ENCODE results near the gene VSTM4. TPM values are rescaled to one million over a fixed set of nuclear protein-coding genes. Genes with fewer than 3 reads are reported as not detected.

The VSTM4 gene
- total and polyA plus RNA-seq, 2 experiments from 2014 or later: 0.21 to 0.66 TPM

DNA sequence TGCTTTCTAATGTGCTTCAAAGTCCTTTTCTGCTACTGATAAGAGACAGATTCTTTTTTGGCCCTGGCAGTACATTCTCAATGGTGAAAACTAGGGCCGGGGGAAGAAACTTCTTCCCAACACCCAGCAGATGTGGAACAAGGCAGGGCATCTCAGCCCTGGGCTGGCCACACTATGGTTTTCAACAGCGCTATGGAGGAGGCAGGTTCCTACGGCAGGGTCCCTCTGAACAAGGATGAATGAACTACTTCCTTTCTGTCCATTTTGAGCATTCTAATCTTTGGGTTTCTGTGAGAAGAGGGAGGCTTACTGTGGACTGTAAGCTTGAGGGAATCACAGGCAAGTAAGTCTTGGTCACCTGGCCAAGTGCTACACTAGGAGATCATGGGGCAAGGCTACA is 78.7 kb downstream of the VSTM4 start:
- no peak for ATAC-seq
- DNase-seq (ENCODE audit: low spot score): no peak

More for the DNA sequence above, 78.7 kb downstream of the VSTM4 start:
- no peaks in the 10 kb centered on the region for H3K27me3 ChIP-seq (ENCODE audit: insufficient read depth)
- H3K4me2 ChIP-seq: no peak overlapping the region
- H3K4me3 ChIP-seq: no peak overlapping the region
- Mint-ChIP-seq H3K4me1 (no peaks in the 10 kb centered on the region), H3K36me3 (ENCODE audit: low read depth) (no peaks in the 10 kb centered on the region), H3K9me3 (no peaks in the 10 kb centered on the region), H3K27ac (no peak overlapping the region), H3K27me3 (ENCODE audit: insufficient read depth, low read depth, poor library complexity) (peaks cover 3% of the 10 kb centered on the region), H3K4me3 (no peak overlapping the region)
- no peaks in the 10 kb centered on the region for H3F3A ChIP-seq (replicated peaks; ENCODE audit: low read depth)
- no peaks in the 10 kb centered on the region for H3K79me2 ChIP-seq (replicated peaks; ENCODE audit: insufficient read depth)
- no peak overlapping the region for H3K27ac ChIP-seq (ENCODE audit: low read depth)
- no peak for TF ChIP-seq ZNF114 (CRISPR knock-in tag; IDR thresholded peaks at IDR 0.05)
- no peak for TF ChIP-seq JUNB (IDR thresholded peaks at IDR 0.05; ENCODE audit: unreplicated experiment)
- TF ChIP-seq POLR2AphosphoS5 (IDR thresholded peaks at IDR 0.05; ENCODE audit: low read depth): no peak
- no peak for TF ChIP-seq ZNF331 (CRISPR knock-in tag; IDR thresholded peaks at IDR 0.05; ENCODE audit: low read depth)
- no peak for TF ChIP-seq CREB1 (CRISPR knock-in tag; IDR thresholded peaks at IDR 0.05; ENCODE audit: low read depth)
- TF ChIP-seq, protein P1, sequence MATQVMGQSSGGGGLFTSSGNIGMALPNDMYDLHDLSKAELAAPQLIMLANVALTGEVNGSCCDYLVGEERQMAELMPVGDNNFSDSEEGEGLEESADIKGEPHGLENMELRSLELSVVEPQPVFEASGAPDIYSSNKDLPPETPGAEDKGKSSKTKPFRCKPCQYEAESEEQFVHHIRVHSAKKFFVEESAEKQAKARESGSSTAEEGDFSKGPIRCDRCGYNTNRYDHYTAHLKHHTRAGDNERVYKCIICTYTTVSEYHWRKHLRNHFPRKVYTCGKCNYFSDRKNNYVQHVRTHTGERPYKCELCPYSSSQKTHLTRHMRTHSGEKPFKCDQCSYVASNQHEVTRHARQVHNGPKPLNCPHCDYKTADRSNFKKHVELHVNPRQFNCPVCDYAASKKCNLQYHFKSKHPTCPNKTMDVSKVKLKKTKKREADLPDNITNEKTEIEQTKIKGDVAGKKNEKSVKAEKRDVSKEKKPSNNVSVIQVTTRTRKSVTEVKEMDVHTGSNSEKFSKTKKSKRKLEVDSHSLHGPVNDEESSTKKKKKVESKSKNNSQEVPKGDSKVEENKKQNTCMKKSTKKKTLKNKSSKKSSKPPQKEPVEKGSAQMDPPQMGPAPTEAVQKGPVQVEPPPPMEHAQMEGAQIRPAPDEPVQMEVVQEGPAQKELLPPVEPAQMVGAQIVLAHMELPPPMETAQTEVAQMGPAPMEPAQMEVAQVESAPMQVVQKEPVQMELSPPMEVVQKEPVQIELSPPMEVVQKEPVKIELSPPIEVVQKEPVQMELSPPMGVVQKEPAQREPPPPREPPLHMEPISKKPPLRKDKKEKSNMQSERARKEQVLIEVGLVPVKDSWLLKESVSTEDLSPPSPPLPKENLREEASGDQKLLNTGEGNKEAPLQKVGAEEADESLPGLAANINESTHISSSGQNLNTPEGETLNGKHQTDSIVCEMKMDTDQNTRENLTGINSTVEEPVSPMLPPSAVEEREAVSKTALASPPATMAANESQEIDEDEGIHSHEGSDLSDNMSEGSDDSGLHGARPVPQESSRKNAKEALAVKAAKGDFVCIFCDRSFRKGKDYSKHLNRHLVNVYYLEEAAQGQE (IDR thresholded peaks at IDR 0.05; ENCODE audit: unreplicated experiment): no peak
- TF ChIP-seq NANOG (IDR thresholded peaks at IDR 0.05; ENCODE audit: borderline replicate concordance): no peak
- TF ChIP-seq, protein P2, sequence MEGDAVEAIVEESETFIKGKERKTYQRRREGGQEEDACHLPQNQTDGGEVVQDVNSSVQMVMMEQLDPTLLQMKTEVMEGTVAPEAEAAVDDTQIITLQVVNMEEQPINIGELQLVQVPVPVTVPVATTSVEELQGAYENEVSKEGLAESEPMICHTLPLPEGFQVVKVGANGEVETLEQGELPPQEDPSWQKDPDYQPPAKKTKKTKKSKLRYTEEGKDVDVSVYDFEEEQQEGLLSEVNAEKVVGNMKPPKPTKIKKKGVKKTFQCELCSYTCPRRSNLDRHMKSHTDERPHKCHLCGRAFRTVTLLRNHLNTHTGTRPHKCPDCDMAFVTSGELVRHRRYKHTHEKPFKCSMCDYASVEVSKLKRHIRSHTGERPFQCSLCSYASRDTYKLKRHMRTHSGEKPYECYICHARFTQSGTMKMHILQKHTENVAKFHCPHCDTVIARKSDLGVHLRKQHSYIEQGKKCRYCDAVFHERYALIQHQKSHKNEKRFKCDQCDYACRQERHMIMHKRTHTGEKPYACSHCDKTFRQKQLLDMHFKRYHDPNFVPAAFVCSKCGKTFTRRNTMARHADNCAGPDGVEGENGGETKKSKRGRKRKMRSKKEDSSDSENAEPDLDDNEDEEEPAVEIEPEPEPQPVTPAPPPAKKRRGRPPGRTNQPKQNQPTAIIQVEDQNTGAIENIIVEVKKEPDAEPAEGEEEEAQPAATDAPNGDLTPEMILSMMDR (conservative IDR thresholded peaks at IDR 0.05; ENCODE audit: low read depth in 2 of 2): no peak
- TF ChIP-seq, protein P3, sequence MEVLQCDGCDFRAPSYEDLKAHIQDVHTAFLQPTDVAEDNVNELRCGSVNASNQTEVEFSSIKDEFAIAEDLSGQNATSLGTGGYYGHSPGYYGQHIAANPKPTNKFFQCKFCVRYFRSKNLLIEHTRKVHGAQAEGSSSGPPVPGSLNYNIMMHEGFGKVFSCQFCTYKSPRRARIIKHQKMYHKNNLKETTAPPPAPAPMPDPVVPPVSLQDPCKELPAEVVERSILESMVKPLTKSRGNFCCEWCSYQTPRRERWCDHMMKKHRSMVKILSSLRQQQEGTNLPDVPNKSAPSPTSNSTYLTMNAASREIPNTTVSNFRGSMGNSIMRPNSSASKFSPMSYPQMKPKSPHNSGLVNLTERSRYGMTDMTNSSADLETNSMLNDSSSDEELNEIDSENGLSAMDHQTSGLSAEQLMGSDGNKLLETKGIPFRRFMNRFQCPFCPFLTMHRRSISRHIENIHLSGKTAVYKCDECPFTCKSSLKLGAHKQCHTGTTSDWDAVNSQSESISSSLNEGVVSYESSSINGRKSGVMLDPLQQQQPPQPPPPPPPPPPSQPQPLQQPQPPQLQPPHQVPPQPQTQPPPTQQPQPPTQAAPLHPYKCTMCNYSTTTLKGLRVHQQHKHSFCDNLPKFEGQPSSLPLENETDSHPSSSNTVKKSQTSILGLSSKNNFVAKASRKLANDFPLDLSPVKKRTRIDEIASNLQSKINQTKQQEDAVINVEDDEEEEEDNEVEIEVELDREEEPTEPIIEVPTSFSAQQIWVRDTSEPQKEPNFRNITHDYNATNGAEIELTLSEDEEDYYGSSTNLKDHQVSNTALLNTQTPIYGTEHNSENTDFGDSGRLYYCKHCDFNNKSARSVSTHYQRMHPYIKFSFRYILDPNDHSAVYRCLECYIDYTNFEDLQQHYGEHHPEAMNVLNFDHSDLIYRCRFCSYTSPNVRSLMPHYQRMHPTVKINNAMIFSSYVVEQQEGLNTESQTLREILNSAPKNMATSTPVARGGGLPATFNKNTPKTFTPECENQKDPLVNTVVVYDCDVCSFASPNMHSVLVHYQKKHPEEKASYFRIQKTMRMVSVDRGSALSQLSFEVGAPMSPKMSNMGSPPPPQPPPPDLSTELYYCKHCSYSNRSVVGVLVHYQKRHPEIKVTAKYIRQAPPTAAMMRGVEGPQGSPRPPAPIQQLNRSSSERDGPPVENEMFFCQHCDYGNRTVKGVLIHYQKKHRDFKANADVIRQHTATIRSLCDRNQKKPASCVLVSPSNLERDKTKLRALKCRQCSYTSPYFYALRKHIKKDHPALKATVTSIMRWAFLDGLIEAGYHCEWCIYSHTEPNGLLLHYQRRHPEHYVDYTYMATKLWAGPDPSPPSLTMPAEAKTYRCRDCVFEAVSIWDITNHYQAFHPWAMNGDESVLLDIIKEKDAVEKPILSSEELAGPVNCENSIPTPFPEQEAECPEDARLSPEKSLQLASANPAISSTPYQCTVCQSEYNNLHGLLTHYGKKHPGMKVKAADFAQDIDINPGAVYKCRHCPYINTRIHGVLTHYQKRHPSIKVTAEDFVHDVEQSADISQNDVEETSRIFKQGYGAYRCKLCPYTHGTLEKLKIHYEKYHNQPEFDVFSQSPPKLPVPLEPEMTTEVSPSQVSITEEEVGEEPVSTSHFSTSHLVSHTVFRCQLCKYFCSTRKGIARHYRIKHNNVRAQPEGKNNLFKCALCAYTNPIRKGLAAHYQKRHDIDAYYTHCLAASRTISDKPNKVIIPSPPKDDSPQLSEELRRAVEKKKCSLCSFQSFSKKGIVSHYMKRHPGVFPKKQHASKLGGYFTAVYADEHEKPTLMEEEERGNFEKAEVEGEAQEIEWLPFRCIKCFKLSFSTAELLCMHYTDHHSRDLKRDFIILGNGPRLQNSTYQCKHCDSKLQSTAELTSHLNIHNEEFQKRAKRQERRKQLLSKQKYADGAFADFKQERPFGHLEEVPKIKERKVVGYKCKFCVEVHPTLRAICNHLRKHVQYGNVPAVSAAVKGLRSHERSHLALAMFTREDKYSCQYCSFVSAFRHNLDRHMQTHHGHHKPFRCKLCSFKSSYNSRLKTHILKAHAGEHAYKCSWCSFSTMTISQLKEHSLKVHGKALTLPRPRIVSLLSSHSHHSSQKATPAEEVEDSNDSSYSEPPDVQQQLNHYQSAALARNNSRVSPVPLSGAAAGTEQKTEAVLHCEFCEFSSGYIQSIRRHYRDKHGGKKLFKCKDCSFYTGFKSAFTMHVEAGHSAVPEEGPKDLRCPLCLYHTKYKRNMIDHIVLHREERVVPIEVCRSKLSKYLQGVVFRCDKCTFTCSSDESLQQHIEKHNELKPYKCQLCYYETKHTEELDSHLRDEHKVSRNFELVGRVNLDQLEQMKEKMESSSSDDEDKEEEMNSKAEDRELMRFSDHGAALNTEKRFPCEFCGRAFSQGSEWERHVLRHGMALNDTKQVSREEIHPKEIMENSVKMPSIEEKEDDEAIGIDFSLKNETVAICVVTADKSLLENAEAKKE (CRISPR knock-in tag; IDR thresholded peaks at IDR 0.05): no peak
- TF ChIP-seq EZH2 (IDR thresholded peaks at IDR 0.05; ENCODE audit: low read depth, unreplicated experiment): no peak
- TF ChIP-seq EZH2phosphoT487 (IDR thresholded peaks at IDR 0.05; ENCODE audit: unreplicated experiment): no peak
- TF ChIP-seq STAT1 (IDR thresholded peaks at IDR 0.05; ENCODE audit: unreplicated experiment): no peak
- TF ChIP-seq, protein P4, sequence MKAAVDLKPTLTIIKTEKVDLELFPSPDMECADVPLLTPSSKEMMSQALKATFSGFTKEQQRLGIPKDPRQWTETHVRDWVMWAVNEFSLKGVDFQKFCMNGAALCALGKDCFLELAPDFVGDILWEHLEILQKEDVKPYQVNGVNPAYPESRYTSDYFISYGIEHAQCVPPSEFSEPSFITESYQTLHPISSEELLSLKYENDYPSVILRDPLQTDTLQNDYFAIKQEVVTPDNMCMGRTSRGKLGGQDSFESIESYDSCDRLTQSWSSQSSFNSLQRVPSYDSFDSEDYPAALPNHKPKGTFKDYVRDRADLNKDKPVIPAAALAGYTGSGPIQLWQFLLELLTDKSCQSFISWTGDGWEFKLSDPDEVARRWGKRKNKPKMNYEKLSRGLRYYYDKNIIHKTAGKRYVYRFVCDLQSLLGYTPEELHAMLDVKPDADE (IDR thresholded peaks at IDR 0.05): no peak
- H4K20me1 ChIP-seq (replicated peaks; ENCODE audit: insufficient read depth): no peaks in the 10 kb centered on the region
- H3K9me2 ChIP-seq (ENCODE audit: insufficient read depth): peaks cover 11% of the 10 kb centered on the region; the same call in 1 of the 2 replicates
- H3K4me1 ChIP-seq (ENCODE audit: insufficient read depth): no peaks in the 10 kb centered on the region
- no peak overlapping the region for H2AFZ ChIP-seq
- H3K36me3 ChIP-seq (ENCODE audit: insufficient read depth): no peaks in the 10 kb centered on the region

All from GM23338 (cell line).